ENCODE results near the gene ZNF224. TPM values are rescaled to one million over a fixed set of nuclear protein-coding genes. Genes with fewer than 3 reads are reported as not detected.

Gene ZNF224
- total and polyA plus RNA-seq, 2 of the 13 experiments (the other 11 are each of a cell fraction or from before 2014, with no cell fraction given) = 13.0 to 16.1 TPM

DNA sequence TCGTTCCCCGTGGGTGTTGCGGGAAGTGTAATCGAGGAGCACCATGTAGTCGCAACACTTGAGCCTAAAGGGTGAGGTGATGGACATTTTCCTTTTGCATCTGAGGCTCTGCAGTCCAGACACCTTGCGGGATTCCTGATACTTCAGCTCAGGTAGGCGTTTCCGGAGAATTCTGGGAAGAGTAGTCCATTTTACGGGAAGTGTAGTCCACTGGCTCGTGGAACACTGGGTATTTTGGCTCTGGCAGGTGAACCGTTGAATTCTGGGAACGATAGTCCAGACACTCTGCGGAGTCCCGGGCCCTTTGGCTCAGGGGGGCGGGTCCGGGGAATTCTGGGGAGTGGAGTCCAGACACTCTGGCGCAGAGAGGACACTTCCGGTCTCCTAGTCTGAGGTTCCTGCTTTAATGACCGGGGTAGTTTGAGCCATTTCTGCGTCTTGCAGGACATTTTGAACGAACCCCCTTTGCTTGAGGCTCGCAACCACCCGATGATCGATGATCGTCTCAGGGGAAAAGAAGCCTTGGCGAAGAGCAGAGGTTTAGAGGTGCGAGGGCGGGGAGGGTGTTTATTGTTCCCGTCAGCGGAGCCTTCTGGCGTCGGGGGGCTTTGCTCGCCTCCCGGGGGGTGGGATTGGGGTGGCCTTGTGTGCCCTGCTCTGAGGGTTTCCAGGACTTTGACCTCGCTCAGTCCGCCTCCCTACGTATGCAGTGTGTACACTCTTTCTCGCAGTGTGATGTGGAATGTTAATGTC is 42.3 kb upstream of the ZNF224 start, which contains the start of gene ZNF223 (continued):
- TF ChIP-seq, protein P1, sequence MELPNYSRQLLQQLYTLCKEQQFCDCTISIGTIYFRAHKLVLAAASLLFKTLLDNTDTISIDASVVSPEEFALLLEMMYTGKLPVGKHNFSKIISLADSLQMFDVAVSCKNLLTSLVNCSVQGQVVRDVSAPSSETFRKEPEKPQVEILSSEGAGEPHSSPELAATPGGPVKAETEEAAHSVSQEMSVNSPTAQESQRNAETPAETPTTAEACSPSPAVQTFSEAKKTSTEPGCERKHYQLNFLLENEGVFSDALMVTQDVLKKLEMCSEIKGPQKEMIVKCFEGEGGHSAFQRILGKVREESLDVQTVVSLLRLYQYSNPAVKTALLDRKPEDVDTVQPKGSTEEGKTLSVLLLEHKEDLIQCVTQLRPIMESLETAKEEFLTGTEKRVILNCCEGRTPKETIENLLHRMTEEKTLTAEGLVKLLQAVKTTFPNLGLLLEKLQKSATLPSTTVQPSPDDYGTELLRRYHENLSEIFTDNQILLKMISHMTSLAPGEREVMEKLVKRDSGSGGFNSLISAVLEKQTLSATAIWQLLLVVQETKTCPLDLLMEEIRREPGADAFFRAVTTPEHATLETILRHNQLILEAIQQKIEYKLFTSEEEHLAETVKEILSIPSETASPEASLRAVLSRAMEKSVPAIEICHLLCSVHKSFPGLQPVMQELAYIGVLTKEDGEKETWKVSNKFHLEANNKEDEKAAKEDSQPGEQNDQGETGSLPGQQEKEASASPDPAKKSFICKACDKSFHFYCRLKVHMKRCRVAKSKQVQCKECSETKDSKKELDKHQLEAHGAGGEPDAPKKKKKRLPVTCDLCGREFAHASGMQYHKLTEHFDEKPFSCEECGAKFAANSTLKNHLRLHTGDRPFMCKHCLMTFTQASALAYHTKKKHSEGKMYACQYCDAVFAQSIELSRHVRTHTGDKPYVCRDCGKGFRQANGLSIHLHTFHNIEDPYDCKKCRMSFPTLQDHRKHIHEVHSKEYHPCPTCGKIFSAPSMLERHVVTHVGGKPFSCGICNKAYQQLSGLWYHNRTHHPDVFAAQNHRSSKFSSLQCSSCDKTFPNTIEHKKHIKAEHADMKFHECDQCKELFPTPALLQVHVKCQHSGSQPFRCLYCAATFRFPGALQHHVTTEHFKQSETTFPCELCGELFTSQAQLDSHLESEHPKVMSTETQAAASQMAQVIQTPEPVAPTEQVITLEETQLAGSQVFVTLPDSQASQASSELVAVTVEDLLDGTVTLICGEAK (IDR thresholded peaks at IDR 0.05) = no peak
- TF ChIP-seq, protein P1 (CRISPR knock-in tag; IDR thresholded peaks at IDR 0.05) = no peak
- TF ChIP-seq XRCC5 (optimal IDR thresholded peaks at IDR 0.05; ENCODE audit: low read length) (peak; percentile 28), ZNF503 (CRISPR knock-in tag; IDR thresholded peaks at IDR 0.05) (0 out of 2 replicates have a peak, but pooled peaks have one; percentile 41), TCF7 (IDR thresholded peaks at IDR 0.05; ENCODE audit: low read depth) (no peak), MED1 (CRISPR knock-in tag; IDR thresholded peaks at IDR 0.05) (peak; percentile 13; the same call in 1 of the 2 replicates), ZNF510 (CRISPR knock-in tag; IDR thresholded peaks at IDR 0.05; ENCODE audit: low read depth) (0 out of 2 replicates have a peak, but pooled peaks have one; percentile 52), ZNF597 (CRISPR knock-in tag; IDR thresholded peaks at IDR 0.05) (peak; percentile 47; the same call in 1 of the 2 replicates), TEAD3 (CRISPR knock-in tag; optimal IDR thresholded peaks at IDR 0.05; ENCODE audit: borderline replicate concordance) (peak; percentile 72), ZFY (CRISPR knock-in tag; IDR thresholded peaks at IDR 0.05) (peak; percentile 45; the same call in 1 of the 2 replicates), HOXA3 (CRISPR knock-in tag; IDR thresholded peaks at IDR 0.05) (peak; percentile 69), CSRNP1 (CRISPR knock-in tag; IDR thresholded peaks at IDR 0.05) (0 out of 2 replicates have a peak, but pooled peaks have one; percentile 33), KAT8 (CRISPR knock-in tag; IDR thresholded peaks at IDR 0.05) (peak; percentile 97), NFYC (CRISPR knock-in tag; IDR thresholded peaks at IDR 0.05) (peak; percentile 45; the same call in 1 of the 2 replicates), ZSCAN25 (CRISPR knock-in tag; IDR thresholded peaks at IDR 0.05) (peak; percentile 59; the same call in 1 of the 2 replicates), ZNF780A (CRISPR knock-in tag; IDR thresholded peaks at IDR 0.05) (0 out of 2 replicates have a peak, but pooled peaks have one; percentile 44)

Measured in HepG2 (cell line).